DND-41 (cell line): ENCODE measurements around the gene TGFB3.

Experiments
- ATAC-seq: fragments of 200-7000 bp; cut with Tn5 transposase; 3 replicates; pipeline ENCODE4 v1.9.1; 2021; ENCODE audit warnings: low read depth; ENCODE audit not compliant: insufficient read depth
- DNase-seq: peaks from one replicate; pipeline ENCODE4 v3.0.0-alpha.2; 2020
- H2AFZ ChIP-seq: 2 replicates; pipeline ENCODE4 v1.6.0; 2012; ENCODE audit warnings: low read depth, low read length
- H3K27ac ChIP-seq: 2 replicates; pipeline ENCODE4 v1.5.1; 2012; ENCODE audit warnings: low read length, inconsistent platforms
- H3K27me3 ChIP-seq: fragments of 200-600 bp; sonication (generic); 2 replicates; pipeline ENCODE4 v1.6.0; 2012; ENCODE audit warnings: low read length, mild to moderate bottlenecking, inconsistent platforms; ENCODE audit not compliant: insufficient read depth, poor library complexity
- H3K36me3 ChIP-seq: 2 replicates; pipeline ENCODE4 v1.5.1; 2012; ENCODE audit warnings: low read length, inconsistent platforms; ENCODE audit not compliant: insufficient read depth
- H3K4me1 ChIP-seq: 2 replicates; pipeline ENCODE4 v1.5.1; 2012; ENCODE audit warnings: mild to moderate bottlenecking, low read length; ENCODE audit not compliant: insufficient read depth
- H3K4me2 ChIP-seq: 2 replicates; pipeline ENCODE4 v1.6.0; 2012; ENCODE audit warnings: mild to moderate bottlenecking, moderate library complexity, low read length, inconsistent platforms; ENCODE audit not compliant: insufficient read depth
- H3K4me3 ChIP-seq, 2 experiments: fragments of 200-600 bp in 1 of 2; shearing (Covaris generic) in 1 of 2; 2 replicates each; pipeline ENCODE4 v1.5.1; 2012 to 2016; ENCODE audit warnings: inconsistent platforms in 2 of 2, low read length in 2 of 2, mild to moderate bottlenecking in 2 of 2, low read depth in 1 of 2, moderate library complexity in 1 of 2
- H3K79me2 ChIP-seq: 2 replicates; pipeline ENCODE4 v1.6.0; 2012; ENCODE audit warnings: low read length, inconsistent platforms; ENCODE audit not compliant: insufficient read depth
- H3K9ac ChIP-seq: 2 replicates; pipeline ENCODE4 v1.6.0; 2012; ENCODE audit warnings: low read depth, mild to moderate bottlenecking, inconsistent platforms, low read length, moderate library complexity
- H3K9me3 ChIP-seq: 2 replicates; pipeline ENCODE4 v1.5.1; 2012; ENCODE audit warnings: low read length, moderate library complexity, mild to moderate bottlenecking, inconsistent platforms; ENCODE audit not compliant: insufficient read depth, severe bottlenecking
- H4K20me1 ChIP-seq: 2 replicates; pipeline ENCODE4 v1.6.0; 2012; ENCODE audit warnings: low read length; ENCODE audit not compliant: insufficient read depth
- EZH2 ChIP-seq: IDR thresholded peaks from 3 replicates; pipeline ENCODE4 v1.6.1; 2012; ENCODE audit warnings: borderline replicate concordance, low read depth, mild to moderate bottlenecking, moderate library complexity, low read length, inconsistent platforms; ENCODE audit not compliant: severe bottlenecking
- TF ChIP-seq, protein P1 (sequence below): IDR thresholded peaks from 2 replicates; pipeline ENCODE4 v1.5.1; 2012; ENCODE audit warnings: borderline replicate concordance, low read length, moderate library complexity, mild to moderate bottlenecking; ENCODE audit not compliant: poor library complexity, severe bottlenecking; ENCODE audit errors: extremely low read depth

TGFB3 gene

GRCh38 chr14:75917946-75918335 lies 63.9 kb downstream of the TGFB3 start:
- ATAC-seq (no peak), DNase-seq (no peak)
- Histone ChIP-seq H3K9ac (no peak overlapping the region), H3K36me3 (peaks cover 2% of the 10 kb centered on the region; the same call in 1 of the 2 replicates), H3K4me3 (no peak overlapping the region), H3K9me3 (no peaks in the 10 kb centered on the region), H3K4me1 (no peaks in the 10 kb centered on the region), H3K4me2 (no peak overlapping the region), H3K79me2 (no peaks in the 10 kb centered on the region), H3K27me3 (no peaks in the 10 kb centered on the region), H3K27ac (no peak overlapping the region), H4K20me1 (no peaks in the 10 kb centered on the region), H2AFZ (no peak overlapping the region)
- TF ChIP-seq, protein P1, sequence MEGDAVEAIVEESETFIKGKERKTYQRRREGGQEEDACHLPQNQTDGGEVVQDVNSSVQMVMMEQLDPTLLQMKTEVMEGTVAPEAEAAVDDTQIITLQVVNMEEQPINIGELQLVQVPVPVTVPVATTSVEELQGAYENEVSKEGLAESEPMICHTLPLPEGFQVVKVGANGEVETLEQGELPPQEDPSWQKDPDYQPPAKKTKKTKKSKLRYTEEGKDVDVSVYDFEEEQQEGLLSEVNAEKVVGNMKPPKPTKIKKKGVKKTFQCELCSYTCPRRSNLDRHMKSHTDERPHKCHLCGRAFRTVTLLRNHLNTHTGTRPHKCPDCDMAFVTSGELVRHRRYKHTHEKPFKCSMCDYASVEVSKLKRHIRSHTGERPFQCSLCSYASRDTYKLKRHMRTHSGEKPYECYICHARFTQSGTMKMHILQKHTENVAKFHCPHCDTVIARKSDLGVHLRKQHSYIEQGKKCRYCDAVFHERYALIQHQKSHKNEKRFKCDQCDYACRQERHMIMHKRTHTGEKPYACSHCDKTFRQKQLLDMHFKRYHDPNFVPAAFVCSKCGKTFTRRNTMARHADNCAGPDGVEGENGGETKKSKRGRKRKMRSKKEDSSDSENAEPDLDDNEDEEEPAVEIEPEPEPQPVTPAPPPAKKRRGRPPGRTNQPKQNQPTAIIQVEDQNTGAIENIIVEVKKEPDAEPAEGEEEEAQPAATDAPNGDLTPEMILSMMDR = no peak
- no peak for TF ChIP-seq EZH2

DNA sequence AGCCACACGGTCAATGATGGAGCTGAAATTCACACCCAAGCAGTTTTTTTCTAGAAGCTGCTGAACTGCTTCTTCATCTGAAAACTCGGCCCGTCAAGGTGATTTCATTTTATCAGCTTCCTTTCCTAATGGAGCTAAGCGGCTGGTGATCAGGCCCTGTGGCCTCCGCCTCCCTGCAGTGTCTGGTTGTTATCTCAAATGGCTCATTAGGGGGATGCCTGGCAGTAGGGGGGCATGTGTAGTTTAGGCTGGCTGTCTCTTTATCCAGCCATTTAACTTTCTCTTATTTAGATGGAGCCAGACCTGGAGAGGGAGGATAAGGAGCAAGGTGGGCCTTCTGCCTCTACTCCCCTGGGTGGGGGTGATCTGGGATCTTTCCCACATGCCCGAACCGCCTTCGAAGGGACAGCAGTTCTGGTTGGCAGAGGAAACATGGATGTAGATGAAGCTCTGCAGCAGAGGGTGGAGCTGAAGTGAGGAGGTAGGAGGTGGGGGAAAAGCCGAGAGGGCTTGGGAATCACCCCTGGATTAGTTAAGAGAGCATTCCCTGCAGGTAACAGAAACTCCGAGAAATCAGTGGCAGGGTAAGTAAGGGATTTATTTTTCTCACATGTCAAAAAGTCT lies 64.4 kb downstream of the TGFB3 start:
- Histone ChIP-seq H3K79me2 (no peaks in the 10 kb centered on the region), H3K27me3 (no peaks in the 10 kb centered on the region), H3K9me3 (no peaks in the 10 kb centered on the region), H3K4me3 (no peak overlapping the region), H3K27ac (no peak overlapping the region), H2AFZ (no peak overlapping the region), H3K4me2 (no peak overlapping the region), H3K9ac (no peak overlapping the region), H4K20me1 (no peaks in the 10 kb centered on the region), H3K4me1 (no peaks in the 10 kb centered on the region), H3K36me3 (peaks cover 2% of the 10 kb centered on the region; the same call in 1 of the 2 replicates)
- no peak for DNase-seq
- no peak for ATAC-seq
- no peak for TF ChIP-seq EZH2
- TF ChIP-seq, protein P1 = no peak

GRCh38 chr14:75915045-75915444 lies 66.8 kb downstream of the TGFB3 start:
- Histone ChIP-seq H3K9ac (no peak overlapping the region), H3K27ac (no peak overlapping the region), H3K4me3 (no peak overlapping the region), H3K79me2 (no peaks in the 10 kb centered on the region), H4K20me1 (no peaks in the 10 kb centered on the region), H2AFZ (no peak overlapping the region), H3K4me2 (no peak overlapping the region), H3K27me3 (no peaks in the 10 kb centered on the region), H3K9me3 (no peaks in the 10 kb centered on the region), H3K36me3 (peaks cover 2% of the 10 kb centered on the region; the same call in 1 of the 2 replicates), H3K4me1 (no peaks in the 10 kb centered on the region)
- no peak for TF ChIP-seq EZH2
- TF ChIP-seq, protein P1 = no peak
- ATAC-seq = no peak
- no peak for DNase-seq

- Histone ChIP-seq H3K4me1 (no peaks in the 10 kb centered on the region), H3K4me2 (no peak overlapping the region), H3K27ac (no peak overlapping the region), H3K27me3 (no peaks in the 10 kb centered on the region), H3K36me3 (peaks cover 7% of the 10 kb centered on the region), H4K20me1 (no peaks in the 10 kb centered on the region), H3K9me3 (no peaks in the 10 kb centered on the region), H2AFZ (no peak overlapping the region), H3K4me3 (no peak overlapping the region), H3K79me2 (no peaks in the 10 kb centered on the region), H3K9ac (no peak overlapping the region)
- ATAC-seq = no peak
- DNase-seq = no peak
- TF ChIP-seq, protein P1 = no peak
- no peak for TF ChIP-seq EZH2
These were observed 68.6 kb downstream of the TGFB3 start for GRCh38 chr14:75913183-75913582.
